GM21381 (cell line): ENCODE data around the gene DNAL1.

Experiments used
- ATAC-seq: cut with Tn5 transposase; IDR thresholded peaks from one replicate; pipeline ENCODE4 v1.9.1; 2021; ENCODE audit warnings: mild to moderate bottlenecking, moderate library complexity; ENCODE audit not compliant: unreplicated experiment

Gene DNAL1

DNA sequence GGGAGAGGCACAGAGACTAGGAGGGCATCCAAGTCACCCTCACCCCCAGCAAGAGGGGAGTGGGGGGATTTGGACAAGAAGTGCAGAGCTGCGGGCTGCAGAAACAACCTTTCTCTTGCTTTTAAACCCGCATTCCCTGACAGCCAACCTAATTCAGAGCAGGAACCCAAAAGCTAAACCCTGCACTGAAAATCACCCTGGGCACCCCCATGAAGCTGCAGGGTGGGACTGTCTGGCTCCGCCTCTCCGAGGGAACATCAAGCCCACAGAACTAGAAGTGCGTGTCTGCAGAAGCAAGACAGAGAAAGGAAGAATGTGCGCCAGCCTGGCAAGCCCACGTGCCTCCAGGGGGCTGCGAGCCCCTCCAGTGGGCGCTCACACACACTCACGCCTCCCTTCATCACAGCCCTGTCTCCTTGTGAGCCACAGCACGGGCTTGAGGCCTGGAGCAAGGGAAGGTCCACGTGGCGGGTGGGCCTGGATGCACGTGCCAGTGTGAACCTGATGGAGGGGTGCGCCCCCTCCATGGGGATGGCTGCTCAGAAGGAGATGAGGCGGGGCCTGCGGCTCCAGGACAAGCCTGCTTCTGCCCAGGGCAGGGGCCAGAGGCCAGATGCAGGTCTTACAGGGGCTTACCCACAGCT is 97.2 kb downstream of the DNAL1 start:
- no peak for ATAC-seq

DNA sequence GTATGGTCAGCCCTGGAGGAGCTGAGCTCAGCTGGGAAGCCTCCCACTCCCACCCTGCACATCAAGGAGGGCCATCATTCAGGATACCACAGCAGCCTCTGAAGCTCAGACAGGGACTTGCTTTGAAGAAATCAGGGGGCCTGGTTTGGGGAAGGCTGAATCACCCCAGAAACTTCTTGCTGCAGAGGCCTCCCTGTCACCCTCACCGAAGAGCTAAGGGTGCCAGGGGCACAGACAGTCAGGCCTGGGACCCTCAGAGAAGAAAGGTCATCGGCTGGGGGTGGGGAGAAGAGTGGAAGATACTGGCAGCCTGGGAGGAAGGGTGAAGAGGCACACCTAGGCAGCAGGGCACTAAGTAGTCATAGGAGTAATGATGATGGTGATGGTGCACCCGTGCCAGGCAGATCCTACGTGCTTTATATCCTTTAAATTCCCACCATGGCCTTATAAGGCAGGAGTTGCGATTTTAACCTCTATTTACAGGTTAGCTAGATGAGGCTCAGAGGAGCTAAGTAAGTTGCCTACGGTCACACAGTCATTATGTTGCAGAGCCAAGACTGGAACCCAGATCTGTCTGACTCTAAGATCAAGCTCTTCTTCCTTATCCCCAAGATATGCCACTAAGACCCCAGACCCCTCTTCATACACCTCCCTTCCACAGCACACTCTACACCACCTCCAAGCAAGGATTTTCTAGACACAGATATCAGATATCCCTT is 97.9 kb downstream of the DNAL1 start:
- no peak for ATAC-seq

DNA sequence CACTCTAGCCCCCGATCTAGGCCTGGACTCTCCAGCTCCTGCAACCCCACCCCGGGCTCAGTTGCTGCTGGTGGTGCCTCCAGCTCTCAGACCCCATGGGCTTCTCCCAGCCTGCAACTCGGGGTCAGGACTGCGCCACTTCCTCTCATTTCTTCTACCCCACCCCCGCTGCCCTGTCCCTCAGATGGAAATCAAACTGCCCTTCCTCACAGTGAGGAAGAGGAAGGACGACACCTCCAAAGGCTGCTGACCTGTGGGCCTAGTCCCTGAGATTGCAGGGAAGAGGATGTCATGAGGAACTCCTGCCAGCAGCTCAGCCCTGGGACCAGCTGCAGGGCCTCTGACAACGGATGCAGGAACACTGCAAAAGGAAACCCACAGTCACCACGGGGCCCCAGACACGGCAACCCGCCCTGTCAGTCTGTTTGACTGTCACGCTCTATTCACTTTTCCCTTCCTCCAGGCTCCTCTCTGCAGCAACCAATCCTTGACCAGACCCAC is 98.7 kb downstream of the DNAL1 start:
- ATAC-seq: peak; percentile 54

DNA sequence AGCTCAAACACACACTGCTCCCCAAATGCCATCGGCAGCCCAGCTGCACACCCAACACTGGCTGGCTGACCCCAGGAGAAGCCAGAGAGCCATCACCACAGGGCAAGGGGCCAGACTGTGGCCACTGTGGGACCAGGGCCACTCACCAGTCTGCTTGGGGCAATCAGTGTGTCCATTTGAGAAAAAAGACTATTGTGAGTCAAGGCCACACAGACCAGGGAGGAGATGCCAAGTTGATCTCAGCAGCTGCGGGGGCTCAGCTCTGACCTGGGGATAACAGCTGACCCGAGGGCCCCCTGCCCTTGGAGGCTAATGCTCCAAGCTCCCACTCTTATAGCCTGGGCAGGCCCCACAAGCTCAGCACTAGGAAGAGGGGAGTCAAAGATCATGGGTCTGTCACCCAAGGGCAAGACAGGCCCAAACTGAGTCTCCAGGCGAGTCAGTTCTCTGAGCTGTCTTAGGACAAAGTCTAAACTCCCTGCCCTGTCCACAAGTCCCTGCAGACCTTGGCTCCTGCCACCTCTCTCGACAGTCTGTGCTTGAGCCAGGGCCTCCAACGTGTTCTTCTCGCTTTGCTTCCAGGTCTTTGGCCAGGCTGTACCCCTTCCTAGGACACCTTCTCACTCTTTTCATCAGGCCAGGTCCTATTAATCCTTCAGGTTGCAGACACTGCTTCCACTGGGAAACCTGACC is 99.5 kb downstream of the DNAL1 start:
- ATAC-seq: no peak

DNA sequence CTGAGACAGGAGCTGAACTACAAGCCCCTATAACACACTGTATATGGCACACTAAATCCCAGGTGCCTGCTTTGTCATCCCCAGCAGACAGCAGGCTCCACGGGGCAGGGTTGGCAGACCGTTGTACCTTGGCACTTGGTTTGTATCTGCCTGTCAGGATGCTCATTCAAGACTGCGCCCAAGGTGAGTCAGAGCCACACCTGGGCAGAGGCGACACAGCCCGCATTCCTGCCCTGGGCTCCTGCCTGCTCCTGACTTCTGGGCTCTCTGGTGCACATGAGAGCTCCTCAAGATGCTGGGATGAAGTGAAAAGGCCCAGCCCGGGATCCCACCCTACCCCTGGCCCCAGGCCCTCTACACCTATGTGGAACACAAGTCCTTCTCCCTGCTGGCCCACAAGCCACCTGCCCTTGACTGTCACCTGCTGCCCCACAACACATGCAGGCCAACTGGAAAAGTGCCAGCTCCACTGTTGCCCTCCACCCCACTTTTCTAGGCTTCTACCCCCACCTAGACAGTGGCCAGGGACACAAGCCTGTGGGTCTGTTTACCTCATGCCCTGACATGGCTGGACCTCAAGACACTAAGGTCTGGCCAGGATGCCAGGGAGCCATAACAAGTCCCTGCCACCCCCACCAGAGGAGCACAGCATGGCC is 100.2 kb downstream of the DNAL1 start:
- ATAC-seq: no peak

DNA sequence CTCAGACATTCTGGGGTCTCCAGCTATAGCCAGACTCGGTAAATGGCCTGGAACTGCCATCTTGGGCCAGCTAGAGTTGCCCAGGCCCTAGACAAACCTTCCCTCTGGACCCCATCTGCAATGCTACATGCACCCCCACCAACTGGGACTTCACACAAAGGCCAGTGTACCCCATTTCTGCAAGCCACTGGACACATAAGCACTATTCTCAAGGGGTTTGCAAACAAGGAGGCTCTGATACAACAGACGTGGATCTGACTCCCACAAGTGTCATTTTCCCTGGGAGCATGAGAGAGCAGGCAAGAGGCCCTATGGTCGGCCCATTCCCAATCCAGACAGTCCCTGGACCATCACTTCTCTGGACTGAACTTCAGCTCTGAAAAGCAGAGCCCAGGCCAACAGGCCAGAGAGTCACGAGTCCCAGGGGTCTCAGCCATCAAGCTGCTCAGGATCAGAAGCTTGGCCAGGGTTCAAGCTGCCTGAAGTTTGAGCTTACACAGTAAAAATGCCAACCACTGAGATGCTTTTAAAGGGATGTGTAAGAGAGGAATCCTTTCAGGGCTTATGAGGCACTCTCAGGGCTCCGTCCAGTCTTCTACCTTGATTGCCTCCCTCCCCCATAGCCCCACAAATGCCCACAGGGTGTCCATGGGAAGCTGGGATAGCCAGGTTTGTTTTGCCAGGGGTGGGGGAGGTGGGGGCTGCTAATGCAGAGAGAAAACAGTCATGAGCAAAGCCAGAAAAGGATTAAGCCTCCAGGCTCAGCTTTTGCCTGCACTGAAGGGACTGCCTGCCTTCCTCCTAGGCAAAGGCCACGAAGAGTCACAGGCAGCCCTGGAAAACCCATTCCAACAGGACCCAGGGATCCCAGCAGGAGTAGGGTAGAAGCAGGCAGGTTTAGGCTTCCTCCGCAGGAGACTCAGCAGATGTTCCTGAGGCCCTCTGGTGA is 101.1 kb downstream of the DNAL1 start:
- ATAC-seq: no peak

DNA sequence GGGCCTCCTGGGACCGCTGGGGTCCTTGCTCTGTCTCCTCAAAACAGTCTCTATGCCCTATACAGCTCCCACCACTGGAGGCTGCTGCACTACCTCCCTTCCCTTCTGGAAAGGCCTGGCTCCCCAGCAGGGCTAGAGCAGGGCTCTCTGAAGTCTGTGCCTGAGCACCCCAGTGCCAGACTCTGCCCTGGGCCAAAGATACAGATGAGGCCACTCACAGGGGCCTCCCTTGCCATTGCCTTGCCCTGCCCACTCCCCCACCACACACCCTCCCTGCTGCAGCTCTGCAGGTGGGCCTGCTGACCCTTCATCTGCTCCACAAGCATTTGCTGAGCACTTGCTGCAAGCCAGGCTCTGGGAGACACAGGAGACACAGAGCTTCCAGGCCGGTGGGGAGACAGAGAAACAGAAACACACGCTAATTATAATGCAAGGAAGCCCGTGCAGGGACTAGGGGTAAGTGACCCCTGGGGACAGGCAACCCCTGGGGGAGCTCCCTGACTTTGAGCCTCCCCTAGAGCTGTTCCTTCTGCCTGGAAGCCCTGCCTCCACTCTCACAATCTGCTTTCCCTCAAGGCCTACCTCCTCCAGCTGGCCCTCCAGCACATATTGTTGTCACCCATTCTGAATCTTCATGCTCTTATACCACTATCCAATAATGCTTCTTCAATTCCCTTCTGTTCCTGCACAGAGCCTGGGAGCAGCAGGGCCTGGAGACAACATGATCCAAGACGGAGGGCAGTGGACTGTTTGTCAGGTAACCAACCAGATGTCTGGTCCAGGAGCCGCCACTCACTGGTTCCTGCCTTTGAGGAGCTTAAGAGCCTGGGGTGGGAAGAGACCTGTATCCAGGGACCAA is 102.0 kb downstream of the DNAL1 start:
- ATAC-seq: no peak

DNA sequence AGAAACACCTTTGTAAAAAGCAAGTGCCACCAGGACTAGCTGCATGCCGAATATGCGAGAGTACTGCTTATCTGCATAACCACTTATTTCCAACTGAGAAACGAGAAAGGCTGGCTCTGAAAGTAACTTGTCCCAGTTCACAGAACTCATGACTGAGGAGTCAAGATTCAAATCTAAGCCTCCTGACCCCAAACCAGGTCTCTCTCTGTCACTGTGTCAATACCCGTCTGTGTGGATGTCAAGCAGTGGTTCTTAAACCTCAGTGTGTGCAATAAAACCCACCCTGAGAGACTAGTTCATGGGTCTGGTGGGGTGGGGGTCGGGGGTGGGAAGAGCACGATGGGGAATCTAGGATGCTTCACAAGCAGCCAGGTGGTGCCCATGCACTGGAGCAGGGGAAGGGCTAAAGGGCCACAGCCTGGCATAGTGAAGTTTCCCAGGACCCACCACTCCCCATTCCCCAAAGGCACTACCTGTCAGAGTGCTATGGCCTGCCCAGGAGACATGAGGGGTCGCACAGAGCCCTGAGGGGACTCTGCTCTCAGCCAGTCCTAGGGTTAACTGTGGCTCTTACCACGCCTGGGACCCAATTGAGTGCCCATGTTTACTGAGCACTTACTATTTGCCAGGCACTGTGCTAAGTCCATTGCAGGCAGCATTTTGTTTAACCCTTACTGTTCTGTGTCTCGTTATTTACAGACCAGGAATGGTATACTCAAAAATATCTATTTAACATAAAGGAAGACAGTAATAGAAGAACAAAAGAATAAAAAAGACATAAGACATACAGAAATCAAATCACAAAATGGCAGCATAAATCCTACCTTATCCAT is 102.8 kb downstream of the DNAL1 start:
- no peak for ATAC-seq

DNA sequence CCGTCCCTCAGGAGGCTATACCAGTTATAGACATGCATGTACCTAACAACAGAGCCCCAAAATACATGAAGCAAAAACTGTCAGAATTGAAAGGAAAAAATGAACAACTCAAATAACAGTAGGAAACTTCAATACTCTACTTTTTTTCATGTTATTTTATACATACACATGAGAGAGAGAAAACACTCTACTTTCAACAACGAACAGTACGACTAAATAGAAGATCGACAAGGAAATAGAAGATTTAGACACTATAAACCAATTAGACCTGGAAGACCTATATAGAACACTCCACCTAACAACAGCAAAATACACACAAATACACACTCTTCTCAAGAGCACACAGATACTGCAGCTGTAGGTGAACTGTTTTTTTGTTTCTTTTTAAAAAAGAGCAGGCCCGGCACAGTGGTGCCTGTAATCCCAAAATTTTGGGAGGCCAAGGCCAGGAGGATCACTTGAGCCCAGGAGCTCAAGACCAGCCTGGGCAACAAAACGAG is 104.1 kb downstream of the DNAL1 start:
- ATAC-seq: no peak

DNA sequence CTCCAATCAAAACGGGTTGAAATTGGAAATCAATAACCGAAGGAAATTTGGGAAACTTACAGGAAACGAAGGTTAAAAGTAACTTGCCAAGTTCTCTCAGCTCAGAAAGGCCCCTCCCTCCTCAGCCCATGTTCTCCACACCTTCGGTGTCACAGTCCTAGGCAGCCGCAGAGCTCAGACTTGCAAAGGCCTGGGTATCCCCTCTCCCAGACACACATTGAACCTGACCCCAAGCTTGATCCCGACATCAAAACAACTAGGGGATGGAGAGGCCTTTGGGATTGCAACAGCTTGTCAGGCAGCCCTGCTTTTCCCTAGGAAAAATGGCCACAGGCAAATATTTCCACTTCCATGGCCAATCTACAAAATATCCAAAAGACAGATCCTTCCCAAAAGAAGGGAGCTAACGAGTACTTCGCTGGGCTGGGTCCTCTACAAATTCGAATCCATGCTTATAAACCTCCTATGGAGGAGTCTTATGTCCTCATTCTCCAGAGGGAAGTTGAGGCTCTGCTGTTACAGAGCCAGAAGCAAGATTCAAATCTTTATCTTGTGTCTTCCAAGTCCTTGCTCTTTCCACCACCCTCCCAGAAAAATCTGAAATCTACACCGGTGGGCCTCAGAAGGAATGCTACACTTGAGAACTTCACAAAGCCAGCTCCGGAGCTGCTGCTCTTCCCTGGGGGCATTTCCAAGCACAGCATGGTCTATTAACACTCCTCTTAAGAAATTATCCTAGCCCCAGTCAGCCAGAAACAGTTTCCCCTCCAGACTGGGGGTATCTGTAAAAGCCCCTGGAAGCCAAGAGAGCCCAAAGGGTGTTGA is 105.1 kb downstream of the DNAL1 start:
- ATAC-seq: no peak

DNA sequence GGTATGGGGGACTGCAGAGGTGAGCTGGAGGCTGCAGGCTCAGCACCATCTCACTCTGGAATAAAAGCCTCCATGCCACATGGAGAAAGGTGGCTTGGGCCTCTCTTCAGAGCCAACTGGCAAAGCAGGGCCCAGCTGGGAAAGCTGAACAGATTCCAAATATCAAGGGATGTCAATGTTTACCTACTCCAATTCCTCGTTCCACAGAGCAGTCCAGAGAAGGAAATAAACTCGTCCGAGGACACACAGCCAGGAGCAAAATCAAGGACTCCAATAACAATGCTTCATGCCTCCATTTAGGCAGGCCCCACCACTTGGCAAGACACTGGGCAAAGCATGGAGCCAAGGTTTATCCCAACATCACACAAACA is 105.7 kb downstream of the DNAL1 start:
- no peak for ATAC-seq

DNA sequence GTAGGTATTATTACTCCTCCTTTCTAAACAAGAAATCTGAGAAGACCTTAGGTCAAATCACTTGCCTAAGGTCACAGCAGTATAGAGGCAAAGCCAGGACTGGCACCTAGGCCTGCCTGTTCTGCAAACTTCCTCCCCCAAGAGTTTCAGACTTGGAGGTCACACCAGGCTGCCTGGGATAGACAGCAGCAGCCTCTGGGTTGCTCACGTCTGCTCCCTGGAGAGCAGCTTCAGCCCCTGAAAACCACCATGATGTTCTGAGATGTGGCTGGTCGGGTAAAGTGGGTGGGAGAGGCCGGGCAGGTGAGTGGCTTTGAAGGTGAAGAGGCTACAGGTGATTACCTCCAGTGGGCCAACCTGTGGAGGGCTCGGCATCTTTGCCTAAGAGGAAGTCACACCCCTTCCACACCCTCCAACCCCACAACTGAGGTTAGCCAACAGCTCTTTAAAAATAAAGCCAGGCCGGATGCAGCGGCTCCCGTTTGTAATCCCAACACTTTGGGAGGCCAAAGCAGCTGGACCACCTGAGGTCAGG is 106.4 kb downstream of the DNAL1 start:
- no peak for ATAC-seq

DNA sequence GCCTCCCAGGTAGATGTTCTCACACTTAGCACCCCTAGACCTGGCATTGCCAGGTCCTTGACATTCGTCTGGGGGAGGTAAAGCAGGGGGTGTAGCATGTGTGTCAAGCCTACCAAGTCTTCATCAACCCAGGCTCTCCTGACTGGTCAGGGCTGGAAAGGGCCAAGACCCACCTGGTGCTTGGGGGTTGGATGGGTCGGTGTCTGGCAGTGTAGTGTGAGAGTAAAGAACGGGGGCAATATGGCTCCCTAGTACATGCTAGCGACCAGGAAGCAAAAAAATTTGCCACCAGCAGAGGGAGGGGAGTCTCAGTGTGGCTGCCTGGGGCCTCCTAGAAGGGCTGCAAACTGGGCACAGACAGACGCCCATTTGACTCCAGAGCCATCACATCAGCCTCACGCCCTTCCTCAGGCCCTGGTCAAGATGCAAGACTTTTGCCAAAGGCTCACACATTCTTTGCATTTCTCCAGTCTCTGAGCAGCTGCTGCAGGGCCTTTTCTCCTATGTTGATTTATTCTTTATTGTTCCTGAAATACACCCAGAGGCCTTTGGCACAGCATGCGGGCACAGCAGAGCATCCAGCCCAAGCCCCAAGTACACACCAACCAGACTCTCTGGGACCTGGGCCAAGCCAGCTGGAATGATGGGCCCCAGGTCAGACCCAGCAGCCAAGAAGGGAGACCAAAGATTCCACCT is 107.7 kb downstream of the DNAL1 start:
- no peak for ATAC-seq
